Non-pigmented ciliary epithelial cell (primary cell): ENCODE measurements around the gene NOXO1.

Experiments used
- DNase-seq: peaks from one replicate; pipeline ENCODE4 v3.0.0-alpha.2; 2010; ENCODE audit warnings: low read depth

The NOXO1 gene

DNA sequence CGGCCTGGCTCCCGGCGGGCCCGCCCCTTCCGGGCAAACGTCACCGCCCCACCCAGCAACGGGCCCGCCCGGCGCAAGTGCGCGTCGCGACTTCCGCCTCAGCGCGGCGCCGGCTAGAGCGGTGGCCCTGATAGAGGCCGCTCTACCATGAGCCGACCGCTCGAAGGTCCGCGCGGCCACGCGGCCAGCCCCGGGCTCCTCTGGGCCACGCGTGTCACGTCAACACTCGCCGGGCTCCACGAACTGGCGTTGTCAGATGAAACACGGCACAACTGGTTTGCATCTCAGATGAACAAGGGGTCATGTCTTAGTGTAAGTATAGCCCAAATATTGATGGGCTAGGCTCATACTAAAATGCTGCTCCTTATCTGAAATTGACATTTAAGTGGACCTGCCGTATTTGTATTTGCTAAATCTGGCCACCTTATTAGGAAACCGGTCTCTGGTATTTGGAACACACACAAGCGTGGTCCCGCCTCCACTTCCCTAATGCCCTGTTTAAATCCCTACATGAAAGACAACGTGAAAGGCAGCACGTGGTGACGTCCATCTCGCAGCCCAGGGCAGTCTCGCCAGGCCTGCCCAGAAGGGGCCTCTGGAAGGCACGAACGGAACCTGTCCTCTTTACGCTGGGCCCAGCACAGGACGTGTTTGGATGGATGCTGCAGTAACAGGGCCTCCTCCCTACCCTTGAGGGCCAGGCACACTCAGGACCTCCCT, 28.7 kb upstream of the NOXO1 start, which contains the start of gene ZNF598:
Gene ZNF598, minus strand, starts transcription at position 31 of the 720 bp plus-strand sequence.
- no peak for DNase-seq

DNA sequence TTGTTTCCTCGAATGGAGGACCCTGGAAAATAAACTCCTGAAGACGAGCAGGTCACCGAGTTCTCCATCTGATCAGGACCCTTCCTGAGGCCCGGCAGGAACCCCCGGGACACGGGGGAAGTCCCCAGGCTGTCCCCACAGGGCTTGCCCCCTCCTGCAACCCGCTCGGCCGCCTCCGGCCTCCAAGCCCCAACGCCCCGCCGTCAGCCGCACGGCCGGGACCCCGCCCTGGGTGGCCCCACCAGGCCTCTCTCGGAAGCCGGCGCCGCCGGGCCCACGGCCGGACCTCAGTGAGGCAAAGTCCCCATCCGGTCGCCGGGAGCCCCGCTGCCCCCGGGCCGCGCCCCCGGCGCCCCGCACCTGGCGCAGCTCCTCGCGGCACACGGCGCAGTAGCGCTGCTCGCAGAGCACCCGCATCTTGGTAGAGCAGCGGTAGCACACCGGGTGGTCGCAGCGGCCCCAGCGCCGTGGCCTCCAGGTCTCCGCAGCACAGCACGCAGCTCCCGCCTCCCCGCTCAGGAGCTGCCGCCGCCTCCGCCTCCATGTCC, 28.0 kb upstream of the NOXO1 start:
- no peak for DNase-seq

DNA sequence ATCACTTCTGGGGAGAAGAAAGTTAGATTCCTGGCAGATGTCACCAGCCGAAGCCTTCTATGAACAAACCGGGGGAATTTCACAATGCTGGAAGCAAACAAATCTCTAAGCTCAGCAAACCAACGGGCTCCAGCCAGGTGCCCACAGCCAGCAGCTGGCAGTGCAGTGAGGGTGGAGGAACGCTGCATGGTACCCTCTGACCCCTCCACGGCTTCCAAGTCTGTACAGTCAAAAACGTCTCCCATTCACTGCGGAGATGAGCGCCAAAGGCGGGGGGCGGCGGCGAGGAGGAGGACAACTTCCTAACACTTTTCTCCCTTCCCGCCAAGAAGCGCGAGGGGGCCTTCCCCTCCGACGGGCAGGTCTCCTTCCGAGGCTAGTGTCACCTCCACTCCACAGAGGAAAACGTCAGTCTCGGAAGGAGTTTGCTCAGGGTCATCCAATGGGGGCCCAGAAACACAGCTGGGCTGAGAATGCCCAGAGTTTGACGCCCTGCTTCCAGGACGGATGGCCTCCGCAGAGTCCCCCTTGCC, 27.4 kb upstream of the NOXO1 start:
- no peak for DNase-seq

DNA sequence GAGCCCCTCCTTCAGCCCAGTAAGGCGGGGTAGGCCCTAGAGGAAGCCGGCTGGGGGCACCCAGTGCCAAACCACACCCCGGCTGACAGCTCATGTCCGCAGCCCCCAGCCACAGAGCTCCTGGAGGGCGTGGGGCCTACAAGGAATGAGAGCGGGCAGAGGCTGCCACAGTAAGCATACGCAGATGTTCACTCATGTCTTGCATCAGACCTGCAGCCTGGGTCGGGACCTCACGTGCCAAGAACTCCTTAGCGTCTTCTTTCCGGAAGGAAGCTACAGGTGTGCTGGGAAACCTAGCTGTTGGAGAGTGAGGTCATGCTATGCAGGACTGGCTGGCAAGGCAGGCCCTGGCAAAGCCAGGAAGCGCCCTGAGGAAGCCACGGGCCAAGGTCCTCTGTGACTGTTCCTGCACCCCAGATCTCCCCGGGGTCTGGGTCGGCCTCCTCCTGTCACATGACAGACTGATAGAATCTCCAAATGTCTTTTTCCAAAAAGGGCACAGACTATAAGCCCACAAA, 26.8 kb upstream of the NOXO1 start:
- DNase-seq = no peak

DNA sequence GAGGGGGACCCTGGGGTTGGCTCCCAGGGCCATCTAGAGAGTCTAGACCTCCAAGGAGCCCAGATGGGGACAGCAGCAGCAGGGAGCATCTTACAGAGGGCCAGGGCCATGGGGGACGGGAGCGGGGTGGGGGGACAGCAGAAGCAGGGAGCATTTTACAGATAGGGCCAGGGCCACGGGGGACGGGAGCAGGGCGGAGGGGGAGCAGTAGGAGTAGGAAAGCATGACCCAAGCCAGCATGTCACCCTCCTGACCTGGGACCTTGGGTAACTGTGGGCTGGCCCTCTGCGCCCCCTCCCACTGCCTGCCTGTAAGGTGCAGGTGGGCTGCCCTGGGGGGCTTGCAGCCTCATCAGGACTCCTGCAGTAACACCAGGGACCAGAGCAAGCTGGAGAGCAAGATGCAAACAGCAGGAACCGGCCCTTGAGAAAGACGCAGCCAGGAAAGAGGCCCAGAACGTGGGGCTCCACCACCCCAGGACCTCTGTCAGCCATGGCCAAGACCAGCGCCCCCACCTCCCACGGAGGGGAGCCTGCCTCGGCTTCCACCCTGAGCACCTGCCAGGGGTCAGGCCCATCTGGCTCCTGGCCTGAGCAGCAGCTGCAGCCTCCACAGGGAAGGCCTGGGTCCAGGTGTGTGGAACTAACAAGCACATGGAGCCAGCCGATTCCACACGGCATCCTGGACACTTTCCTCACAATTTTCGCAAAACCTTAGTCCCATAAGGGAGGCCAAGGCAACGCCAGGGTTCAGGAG, 26.0 kb upstream of the NOXO1 start:
- no peak for DNase-seq

DNA sequence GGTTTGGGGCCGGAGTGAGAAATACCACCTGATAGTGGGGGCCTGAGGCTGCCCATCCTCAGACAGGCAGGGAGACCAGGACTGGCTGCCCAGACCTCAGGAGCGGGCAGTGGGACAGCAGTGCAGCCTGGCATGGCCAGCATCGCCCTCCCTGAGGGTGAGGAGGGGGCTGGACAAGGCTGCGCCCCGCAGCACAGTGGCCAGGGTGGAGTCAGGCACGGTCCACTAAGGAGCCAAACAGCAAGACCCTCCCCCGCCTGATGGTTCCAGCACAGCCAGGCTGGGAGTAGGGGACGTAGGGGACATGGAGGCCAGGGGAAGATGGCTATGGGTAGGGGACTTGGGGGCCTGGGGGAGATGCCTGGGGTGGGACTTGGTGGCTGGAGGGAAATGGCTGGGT, 25.0 kb upstream of the NOXO1 start:
- DNase-seq = no peak

DNA sequence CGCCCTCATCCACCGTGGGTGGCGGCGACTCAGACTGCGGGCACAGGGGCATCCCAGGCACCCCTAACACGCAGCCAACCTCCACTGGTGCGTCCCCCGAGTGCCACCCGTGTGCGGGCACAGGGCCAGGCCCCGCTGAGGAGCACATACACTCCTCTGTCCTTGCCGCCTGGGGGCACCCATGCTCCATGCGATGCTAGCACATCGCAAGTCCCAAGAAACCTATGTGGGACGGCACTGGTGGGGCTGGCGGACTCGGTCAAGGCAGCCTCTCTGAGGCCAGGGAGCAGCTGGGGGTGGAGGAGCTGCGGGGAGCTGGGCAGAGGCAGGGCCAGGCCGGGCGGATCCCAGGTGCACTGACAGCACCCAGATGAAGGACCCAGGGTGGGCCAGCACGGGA, 24.4 kb upstream of the NOXO1 start:
- no peak for DNase-seq

DNA sequence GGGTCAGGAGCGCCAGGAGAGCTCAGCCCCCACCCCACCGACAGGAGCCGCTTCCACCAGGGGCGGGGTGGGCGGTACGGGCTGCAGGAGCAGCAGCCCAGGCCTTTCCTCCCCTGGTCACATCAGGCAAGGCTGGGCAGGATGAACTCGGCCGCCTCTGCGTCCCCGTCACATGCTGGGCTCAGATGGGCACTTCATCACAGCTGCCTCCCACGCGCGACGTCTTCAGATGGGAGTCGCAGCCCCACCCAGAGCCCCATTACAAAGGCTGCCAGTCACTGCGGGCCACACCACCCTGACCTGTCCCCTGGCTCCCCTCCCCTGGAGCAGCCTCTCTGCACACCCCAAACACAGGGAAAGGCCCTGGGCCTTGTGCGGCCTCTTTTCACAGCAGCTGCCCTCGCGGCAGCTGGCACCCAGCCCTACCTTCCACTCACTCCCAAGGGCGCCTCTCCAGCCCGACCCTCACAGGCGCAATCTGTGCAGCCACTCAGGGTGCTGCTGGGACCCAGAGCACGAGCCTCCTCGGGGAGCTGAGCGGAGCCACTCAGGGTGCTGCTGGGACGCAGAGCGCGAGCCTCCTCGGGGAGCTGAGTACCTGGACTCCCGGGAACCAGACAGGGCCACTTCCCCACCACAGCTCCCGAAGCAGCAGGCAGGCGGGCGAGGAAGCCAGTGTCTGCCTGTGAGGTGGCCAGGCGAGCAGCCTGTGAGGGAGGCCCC, 23.7 kb upstream of the NOXO1 start:
- no peak for DNase-seq

DNA sequence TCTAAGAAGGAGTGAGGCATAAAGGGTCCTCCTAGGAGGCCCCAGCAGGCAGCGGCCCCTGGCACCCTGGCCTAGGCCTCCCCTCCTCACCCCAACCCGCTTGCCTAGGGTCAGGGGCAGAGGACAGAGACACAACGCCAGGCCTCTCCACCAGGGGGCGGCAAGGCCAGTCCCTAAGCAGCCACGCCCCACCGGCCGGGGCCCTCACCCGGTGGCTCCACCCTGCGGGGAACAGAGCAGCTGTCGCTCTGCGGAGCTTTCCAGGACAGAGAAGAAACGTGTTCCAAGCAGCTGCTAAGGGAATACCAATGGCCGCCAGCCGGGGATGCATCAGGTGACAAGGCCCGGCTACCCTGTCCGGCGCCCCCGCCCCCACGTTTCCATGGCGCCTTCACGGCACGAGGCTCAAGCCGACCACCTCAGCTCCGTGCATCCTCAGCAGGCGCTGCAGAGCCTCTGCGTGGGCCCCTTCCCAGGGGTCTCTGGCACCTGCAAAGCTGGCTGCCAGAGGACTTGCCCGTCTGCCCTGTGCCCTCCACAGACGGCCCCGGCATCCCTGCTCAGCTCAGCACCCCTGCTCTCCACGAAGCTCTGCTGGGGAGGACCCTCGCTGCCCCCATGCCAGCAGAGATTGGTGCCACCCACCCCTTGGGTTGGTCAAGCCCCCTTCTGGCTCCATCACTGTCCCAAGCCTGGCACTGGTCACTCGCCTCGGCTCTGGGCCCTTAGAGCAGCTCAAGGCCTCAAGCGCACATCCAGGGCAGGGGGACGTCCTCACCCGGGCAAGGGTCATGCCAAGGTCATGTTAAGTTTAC, 22.8 kb upstream of the NOXO1 start:
- DNase-seq = no peak

DNA sequence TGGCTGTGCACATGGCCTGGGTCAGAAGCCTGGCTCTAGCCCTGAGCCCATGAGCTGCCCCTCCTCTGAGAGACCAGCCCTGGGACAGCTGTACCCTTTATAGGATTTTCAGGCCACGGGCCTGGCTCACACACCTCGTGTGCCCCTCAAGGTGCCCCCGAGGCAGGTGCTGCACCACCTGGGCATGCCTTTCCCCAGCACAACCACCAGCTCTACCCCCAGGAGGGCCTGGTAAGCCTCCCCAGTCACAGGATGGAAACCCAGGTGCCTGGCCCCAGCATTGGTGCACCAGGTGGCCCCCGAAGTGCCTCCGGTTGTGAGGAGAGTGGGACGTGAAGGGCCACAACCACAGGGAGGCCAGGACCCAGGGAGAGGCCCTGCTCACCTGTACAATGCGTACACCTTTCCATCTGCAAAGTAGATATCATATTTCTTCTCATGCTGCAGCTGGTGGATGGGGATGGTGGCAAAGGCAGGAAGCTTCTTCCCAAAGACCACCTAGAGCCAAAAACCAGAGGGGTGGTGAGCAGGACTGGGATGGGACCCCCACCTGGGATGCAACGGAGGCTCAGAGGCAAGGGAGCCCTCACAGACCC, 22.1 kb upstream of the NOXO1 start:
- no peak for DNase-seq

DNA sequence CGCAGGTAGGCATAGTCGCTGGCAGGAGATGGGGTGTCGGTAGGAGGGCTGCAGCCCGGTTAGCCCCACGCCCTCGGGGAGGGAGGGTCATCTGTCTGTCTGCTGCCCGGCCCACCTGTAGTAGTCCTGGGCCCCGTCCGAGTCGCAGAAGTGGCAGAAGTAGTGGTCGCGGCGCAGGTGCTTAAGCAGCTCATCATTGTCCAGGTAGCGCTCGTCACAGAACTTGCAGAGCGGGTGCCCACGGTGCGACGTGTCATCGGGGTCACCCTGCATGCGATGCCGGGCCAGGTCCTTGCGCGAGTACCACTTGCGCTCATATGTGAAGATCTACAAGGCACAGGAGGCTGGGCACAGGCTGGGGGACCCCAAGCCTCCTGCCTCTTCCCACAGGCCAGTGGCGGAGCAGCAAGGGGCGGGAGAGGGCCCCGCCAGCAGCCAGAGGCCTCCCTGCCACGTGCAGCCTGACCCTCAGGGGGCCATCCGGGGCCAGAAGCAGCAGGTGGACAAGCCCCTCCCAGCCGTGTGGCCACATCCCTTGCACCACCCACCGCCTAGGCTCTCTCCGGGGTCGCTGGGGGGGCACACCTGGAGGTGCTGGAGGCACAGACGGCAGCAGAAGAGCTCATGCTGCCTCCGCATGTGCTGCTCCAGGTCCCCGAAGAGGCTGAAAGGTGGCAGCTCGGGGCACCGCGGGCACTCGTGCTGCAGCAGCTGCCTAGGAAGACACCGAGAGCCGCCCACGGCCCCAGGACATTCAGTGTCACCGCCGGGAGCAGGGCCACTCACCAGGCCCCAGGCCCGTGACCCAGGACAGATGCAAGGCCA, 21.3 kb upstream of the NOXO1 start:
- DNase-seq = no peak

DNA sequence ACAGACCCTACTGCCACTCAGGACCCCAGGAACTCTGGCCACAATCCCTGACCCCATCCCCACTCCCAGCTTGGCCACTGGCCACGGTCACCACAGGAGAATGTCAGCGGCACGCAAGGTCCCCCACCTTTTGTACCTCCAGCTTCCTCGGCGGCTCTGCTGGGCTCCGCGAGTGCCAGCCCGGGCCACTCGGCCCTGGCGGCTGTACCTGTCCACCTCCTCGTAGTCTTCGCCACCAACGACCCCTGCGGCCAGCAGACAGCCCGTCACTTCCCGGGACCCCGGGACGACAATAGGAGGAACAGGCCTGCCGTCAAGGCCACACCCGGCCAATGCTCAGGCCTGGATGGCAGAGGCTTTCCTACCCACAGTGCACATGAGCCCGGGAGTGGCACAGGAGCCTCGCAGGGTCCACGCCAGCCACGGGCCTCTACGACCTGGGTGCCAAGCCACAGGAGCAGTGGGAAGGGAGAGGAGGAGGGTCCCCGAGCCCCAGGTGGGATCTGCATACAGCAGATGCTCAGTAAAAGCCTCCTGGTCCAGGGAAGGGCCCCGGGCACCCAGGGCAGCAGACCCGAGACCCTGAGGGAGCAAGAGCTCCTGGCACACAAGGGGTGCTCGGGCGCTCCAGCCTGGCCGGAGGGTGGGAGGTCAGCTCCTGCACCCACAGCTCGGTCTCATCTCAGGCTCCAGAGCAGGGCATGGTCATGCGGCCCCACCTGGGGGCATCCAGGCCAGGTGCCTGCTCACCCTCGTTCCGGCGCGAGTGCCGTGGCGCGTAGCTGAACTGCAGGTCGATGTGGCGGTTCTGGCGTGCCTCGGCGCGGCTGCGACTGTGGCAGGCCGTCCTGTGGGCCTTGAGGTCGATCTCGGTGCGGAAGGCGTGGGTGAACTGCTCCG, 20.4 kb upstream of the NOXO1 start:
- DNase-seq = no peak

DNA sequence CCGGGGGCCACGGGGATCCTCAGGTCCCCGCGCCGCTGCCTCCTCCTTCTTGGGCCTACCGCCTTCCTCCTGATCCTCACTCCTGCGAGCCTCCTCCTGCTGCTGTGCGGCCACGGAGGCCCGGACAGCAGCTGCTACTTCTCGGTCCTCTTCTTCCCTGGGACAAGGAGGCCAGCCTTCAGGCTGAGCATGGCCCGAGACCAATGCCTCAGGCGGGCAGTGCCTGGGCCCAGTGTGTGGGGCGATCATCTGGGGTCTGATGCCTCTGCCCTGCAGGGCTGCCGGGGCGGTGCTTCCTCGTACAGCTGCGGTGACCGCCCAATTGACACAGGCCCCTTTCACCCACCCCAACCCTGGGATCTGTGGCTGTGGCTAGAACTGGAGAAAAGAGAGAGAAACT, 19.8 kb upstream of the NOXO1 start:
- no peak for DNase-seq

DNA sequence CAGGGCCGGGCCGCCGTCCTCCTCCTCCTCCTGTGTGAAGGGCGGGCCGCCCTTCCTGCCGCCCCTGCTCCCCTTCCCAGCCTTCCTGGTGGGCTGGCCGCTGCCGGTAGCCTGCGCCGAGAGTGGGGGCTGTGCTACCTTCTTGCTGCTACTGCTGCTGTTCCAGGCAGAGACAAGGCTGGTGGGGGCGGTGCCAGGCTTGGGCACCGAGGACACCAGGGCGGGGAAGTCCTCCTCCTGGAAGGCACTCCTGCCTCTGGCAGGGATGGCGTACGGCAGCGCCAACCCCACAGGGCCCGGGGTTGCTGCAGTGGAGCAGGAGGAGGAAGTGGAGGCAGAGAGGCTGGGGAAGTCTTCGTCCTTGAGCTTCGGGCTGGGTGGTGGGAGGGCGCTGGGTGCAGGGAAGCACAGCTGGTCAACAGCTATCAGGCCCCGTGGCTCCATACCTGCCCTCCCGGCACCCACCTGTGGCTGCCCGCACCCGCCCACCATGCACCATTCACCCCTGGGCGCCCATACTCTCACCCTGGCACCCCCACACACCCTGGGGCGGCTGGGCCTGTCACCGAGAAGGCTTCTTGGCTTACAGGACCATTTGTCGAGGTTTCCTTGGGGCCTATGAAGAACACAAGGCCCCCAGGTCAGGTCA, 18.7 kb upstream of the NOXO1 start:
- DNase-seq = no peak

DNA sequence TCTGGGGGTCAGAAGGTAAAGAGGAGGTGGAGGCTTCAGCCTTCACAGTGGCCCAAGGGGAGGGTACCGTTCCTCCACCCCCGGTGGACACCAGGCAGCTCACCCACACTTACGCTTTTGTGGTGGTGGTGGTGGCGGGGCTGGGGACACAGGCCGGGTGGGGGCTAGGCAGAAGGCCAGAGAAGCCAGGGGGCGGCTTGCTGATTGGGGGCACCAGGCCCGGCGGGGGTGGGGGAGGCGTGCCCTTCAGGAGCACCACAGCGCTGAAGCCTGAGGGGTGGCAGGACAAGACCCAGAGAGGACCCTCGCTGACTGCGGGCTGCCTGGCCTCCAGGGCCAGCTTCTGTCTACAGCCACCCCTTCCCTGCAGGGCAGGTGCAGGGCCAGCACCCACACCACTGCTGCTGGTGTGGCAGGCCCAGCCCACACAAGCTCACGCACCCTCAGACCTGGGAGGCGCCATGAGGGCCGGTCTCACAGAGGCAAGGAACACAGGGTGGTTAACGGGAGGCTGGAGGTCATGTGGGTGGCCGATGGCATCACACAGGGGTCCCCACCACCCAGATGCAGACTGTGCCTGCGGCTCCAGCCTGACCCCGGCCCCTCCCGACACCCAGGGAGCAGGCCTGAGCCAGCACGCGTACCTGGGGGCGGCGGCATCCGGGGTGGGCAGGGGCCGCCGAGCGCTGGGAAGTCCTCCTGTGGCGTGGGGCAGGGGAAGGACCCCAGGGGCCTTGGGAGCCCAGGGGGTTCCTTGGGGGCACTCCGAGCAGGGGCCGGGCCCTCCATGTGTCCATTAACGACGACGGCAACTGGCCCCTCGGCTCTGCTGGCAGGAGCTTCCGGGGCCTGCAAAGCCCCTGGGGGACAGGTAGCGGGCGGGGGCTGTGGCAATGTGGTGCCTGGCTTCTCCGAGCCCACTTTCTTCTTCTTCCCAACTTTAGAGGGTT, 17.9 kb upstream of the NOXO1 start:
- DNase-seq = no peak

DNA sequence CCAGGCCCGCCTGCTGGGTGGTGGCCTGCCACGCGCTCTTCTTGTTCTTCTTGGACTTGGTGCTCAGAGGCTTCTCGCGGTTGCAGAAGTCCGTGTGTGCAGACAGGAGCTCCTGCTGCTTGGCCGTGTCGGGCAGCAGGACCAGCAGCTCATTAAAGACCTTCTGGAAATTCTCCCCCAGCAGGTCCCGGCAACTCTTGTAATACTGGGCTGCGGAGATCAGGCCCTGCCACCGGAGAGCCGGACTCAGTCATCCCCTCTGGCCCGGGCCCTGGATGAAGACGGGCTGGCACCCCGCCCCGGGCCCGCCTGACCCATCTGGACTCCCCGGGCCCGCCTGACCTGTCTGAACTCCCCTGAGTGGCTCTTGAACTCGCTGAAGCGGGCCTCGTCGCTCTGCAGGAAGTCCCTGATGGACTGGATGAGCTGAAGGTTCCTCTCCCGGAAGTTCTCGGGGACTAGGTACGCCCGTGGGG, 17.1 kb upstream of the NOXO1 start:
- DNase-seq = no peak
